ENCODE measurements around the gene SPRY4. TPM values are rescaled to one million over a fixed set of nuclear protein-coding genes. Genes with fewer than 3 reads are reported as not detected.

Gene SPRY4
- total RNA-seq, 2 experiments from 2014 or later = 0.05 to 0.27 TPM

Other genes with a start within 250 kb of the SPRY4 start
- gene NDFIP1, start 216.2 kb downstream of the SPRY4 start, total RNA-seq = 10 to 100 TPM; 65.2 to 70.2 TPM